Pancreas (tissue), 10 donors: ENCODE results near the gene USP53. TPM values are rescaled to one million over a fixed set of nuclear protein-coding genes. Genes with fewer than 3 reads are reported as not detected.

Source experiments
- ATAC-seq, 4 donors: fragments of 200-7000 bp; cut with Tn5 transposase; one replicate each; pipeline versions ENCODE4 v1.8.0 to v1.9.1; 2020; ENCODE audit warnings: mild to moderate bottlenecking in 4 of 4, moderate library complexity in 4 of 4
- DNase-seq, 6 donors: peaks; one replicate each; pipeline ENCODE4 v3.0.0-alpha.2; 2020
- FAIRE-seq: peaks from 2 replicates; lab custom pipeline; 2012; peaks lifted over from hg19 to GRCh38; lab: Jason Lieb, UNC
- H3K27ac ChIP-seq, 4 donors: fragments of 200-600 bp; sonication (generic); 1 replicate in 3 of 4; 2 replicates in 1 of 4; pipeline versions ENCODE4 v1.5.0 to v1.8.0; 2020
- H3K27me3 ChIP-seq, 4 donors: fragments of 200-600 bp; one replicate each; pipeline ENCODE4 v1.8.0; 2021
- H3K36me3 ChIP-seq, 3 donors: fragments of 200-600 bp; sonication (generic) in 1 of 3; one replicate each; pipeline versions ENCODE4 v1.5.0 to v1.8.0; 2020 to 2021
- H3K4me1 ChIP-seq, 3 donors: fragments of 200-600 bp; one replicate each; pipeline ENCODE4 v1.8.0; 2021
- H3K4me3 ChIP-seq, 4 donors: fragments of 200-600 bp; sonication (generic) in 2 of 4; one replicate each; pipeline versions ENCODE4 v1.5.0 to v1.8.0; 2020 to 2021
- H3K9me3 ChIP-seq, 4 donors: fragments of 200-600 bp; one replicate each; pipeline ENCODE4 v1.8.0; 2021
- CTCF ChIP-seq, 4 donors: fragments of 200-600 bp; sonication (generic) in 3 of 4; IDR thresholded peaks; one replicate each; pipeline versions ENCODE4 v1.5.0 to v1.8.0; 2021; ENCODE audit warnings: antibody characterized with exemption in 4 of 4
- WGBS, 2 donors: extraction: QIAGEN DNeasy Blood & Tissue Kit; methylation state at CpG; one replicate each; pipeline ENCODE4 v1.1.7; 2013; 5-methylcytosine and 5-hydroxymethylcytosine counted together
- intact Hi-C, 3 donors: fragments of 100-400 bp; cut with DNase I; formaldehyde crosslinking; loops; one replicate each; pipeline versions ENCODE4 v1.11.1 to v1.14.2; 2022
- polyA plus RNA-seq, 2 donors: library from polyadenylated mRNA; stranded (reverse); fragments of 200-250 nt; gene quantifications; one replicate each; pipeline ENCODE4 v1.2.3, GENCODE V29; 2013
- total RNA-seq, 6 donors: library from RNA; stranded (reverse); fragmentation: NEBNext Ultra II Directional in 4 of 6; extraction: Animal tissue kit (Norgen Biotek cat#: 25700) in 4 of 6; gene quantifications; one replicate each; pipeline versions ENCODE4 v1.2.1 to v1.2.4, GENCODE V29; 2021 to 2023
- donor health status: healthy with polysubstance abuse.
- donor health status: DM: no; HTN: no; CAD: no; lungs with moderate emphysema.
- donor health status: DM: no; HTN: no; CAD: no.
- donor health status: control.
- donor health status: control.
- donor health status: Bipolar disorder and iron deficiency.
- donor health status: DM: yes; HTN: yes; CAD: no.
- donor health status: DM: no; HTN: no; CAD: no.
- donor health status: DM: no; HTN: no; CAD: no.
- donor health status: DM: yes; HTN: yes; CAD: no.

The USP53 gene
- total and polyA plus RNA-seq, 8 donors, result 11.2 to 21.2 (median 15.4) TPM

GRCh38 chr4:119260528-119260927, 48.0 kb downstream of the USP53 start:
- no peak for ATAC-seq
- Histone ChIP-seq H3K36me3 (peaks cover 0 to 38% (median 20%) of the 10 kb centered on the region in 3 donors), H3K4me3 (no peak overlapping the region), H3K4me1 (peaks cover 0 to 3% (median 0%) of the 10 kb centered on the region in 3 donors), H3K27me3 (no peaks in the 10 kb centered on the region), H3K27ac (no peak overlapping the region), H3K9me3 (no peaks in the 10 kb centered on the region)
- FAIRE-seq, result no peak
- DNase-seq, result no peak
- WGBS, 2 donors, result 95 to 96% methylated on average over 6 of the region's 6 CpGs
- no peak for TF ChIP-seq CTCF (IDR thresholded peaks at IDR 0.05)
- intact Hi-C loops, result no loop called here

- Histone ChIP-seq H3K36me3 (peaks cover 0 to 38% (median 13%) of the 10 kb centered on the region in 3 donors), H3K4me3 (no peak overlapping the region), H3K27me3 (no peaks in the 10 kb centered on the region), H3K9me3 (no peaks in the 10 kb centered on the region), H3K27ac (no peak overlapping the region), H3K4me1 (peaks cover 0 to 3% (median 0%) of the 10 kb centered on the region in 3 donors)
- DNase-seq, result no peak
- TF ChIP-seq CTCF (IDR thresholded peaks at IDR 0.05), result no peak
- no peak for FAIRE-seq
- ATAC-seq, result no peak
- WGBS, 2 donors, result 88 to 91% methylated on average over 1 of the region's 1 CpG
- intact Hi-C loops, result no loop called here
Measured at GRCh38 chr4:119261986-119262385, 49.5 kb downstream of the USP53 start.

- Histone ChIP-seq H3K4me1 (peaks cover 0 to 3% (median 0%) of the 10 kb centered on the region in 3 donors), H3K9me3 (no peaks in the 10 kb centered on the region), H3K4me3 (no peak overlapping the region), H3K27ac (no peak overlapping the region), H3K36me3 (peaks cover 0 to 45% (median 10%) of the 10 kb centered on the region in 3 donors), H3K27me3 (no peaks in the 10 kb centered on the region)
- no peak for TF ChIP-seq CTCF (IDR thresholded peaks at IDR 0.05)
- intact Hi-C loops, result no loop called here
- DNase-seq (no peak), ATAC-seq (no peak), FAIRE-seq (no peak)
- WGBS, 2 donors, result 84 to 95% methylated on average over 1 of the region's 1 CpG
Measured at GRCh38 chr4:119264743-119265142, 52.2 kb downstream of the USP53 start.

GRCh38 chr4:119266153-119266552, 53.6 kb downstream of the USP53 start:
- Histone ChIP-seq H3K36me3 (peaks cover 0 to 45% (median 13%) of the 10 kb centered on the region in 3 donors), H3K27ac (no peak overlapping the region), H3K27me3 (no peaks in the 10 kb centered on the region), H3K4me1 (peaks cover 0 to 3% (median 0%) of the 10 kb centered on the region in 3 donors), H3K4me3 (no peak overlapping the region), H3K9me3 (no peaks in the 10 kb centered on the region)
- DNase-seq, result no peak
- intact Hi-C loops, result no loop called here
- FAIRE-seq, result no peak
- WGBS, 2 donors, result 78 to 85% methylated on average over 4 of the region's 4 CpGs
- ATAC-seq, result no peak
- no peak for TF ChIP-seq CTCF (IDR thresholded peaks at IDR 0.05)

GRCh38 chr4:119268466-119268865, 56.0 kb downstream of the USP53 start:
- 64 to 75% methylated on average over 3 of the region's 3 CpGs for WGBS, 2 donors
- TF ChIP-seq CTCF (IDR thresholded peaks at IDR 0.05), result no peak
- DNase-seq (no peak), ATAC-seq (no peak), FAIRE-seq (no peak)
- Histone ChIP-seq H3K27ac (no peak overlapping the region), H3K27me3 (no peaks in the 10 kb centered on the region), H3K4me1 (no peaks in the 10 kb centered on the region), H3K36me3 (peaks cover 0 to 50% (median 13%) of the 10 kb centered on the region in 3 donors), H3K4me3 (no peak overlapping the region), H3K9me3 (no peaks in the 10 kb centered on the region)
- intact Hi-C loops, result no loop called here
